ENCODE data around the gene TSPAN31. TPM values are rescaled to one million over a fixed set of nuclear protein-coding genes. Genes with fewer than 3 reads are reported as not detected.

The TSPAN31 gene
- total and polyA plus RNA-seq, 2 experiments from 2014 or later, result 15.5 to 15.6 TPM

DNA sequence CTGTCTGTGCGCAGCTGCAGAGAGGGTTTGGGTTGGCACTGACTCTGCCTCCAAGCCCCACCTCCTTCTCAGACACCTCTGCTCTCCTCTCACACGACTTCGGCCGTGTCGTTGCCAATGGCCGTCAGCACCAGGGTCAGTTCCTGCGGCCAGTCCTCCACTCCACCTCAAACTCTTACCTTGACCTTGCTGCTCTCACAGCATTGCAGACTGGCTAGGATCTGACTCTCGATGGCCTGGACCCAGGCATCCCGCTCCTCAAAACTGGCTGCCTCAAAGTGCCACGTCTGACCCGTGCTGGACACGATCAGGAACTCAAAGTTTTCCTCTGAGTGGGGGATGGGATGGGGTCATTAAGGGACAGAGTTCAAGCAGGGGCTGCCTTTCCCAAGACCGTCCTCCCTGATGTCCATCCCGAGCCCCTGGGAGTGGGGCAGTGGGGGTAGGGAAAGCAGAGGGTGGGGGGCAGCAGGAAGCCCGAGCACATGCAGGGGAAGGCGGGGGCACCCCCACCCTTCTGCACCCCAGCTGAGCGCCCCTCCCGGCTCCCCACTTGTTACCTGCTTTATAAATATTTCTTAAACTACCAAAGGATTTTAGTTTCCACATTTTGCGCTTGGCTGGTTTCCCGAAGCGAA, 17.0 kb upstream of the TSPAN31 start:
- Histone ChIP-seq H4K20me1 (replicated peaks; ENCODE audit: insufficient read depth) (no peaks in the 10 kb centered on the region; the same call in 1 of the 2 replicates), H3K4me1 (ENCODE audit: insufficient read depth) (no peaks in the 10 kb centered on the region), H3K4me2 (peak overlapping the region; percentile 88; the same call in 1 of the 2 replicates), H3K27ac (ENCODE audit: low read depth) (no peak overlapping the region), H3K4me3 (peak overlapping the region; percentile 71), H2AFZ (no peak overlapping the region), H3K27me3 (ENCODE audit: insufficient read depth) (peaks cover 98% of the 10 kb centered on the region), H3K79me2 (replicated peaks; ENCODE audit: insufficient read depth) (no peaks in the 10 kb centered on the region), H3K9me2 (ENCODE audit: insufficient read depth) (no peaks in the 10 kb centered on the region), H3F3A (replicated peaks; ENCODE audit: low read depth) (no peaks in the 10 kb centered on the region), H3K36me3 (ENCODE audit: insufficient read depth) (no peaks in the 10 kb centered on the region)
- TF ChIP-seq EZH2phosphoT487 (IDR thresholded peaks at IDR 0.05; ENCODE audit: unreplicated experiment), result no peak
- TF ChIP-seq REST (IDR thresholded peaks at IDR 0.05; ENCODE audit: unreplicated experiment), result peak; percentile 83
- peak; percentile 68 for ATAC-seq
- peak; percentile 82 for DNase-seq (ENCODE audit: low spot score)
- Mint-ChIP-seq H3K36me3 (ENCODE audit: low read depth) (no peaks in the 10 kb centered on the region; the same call in 2 of the 3 replicates), H3K27ac (no peak overlapping the region), H3K4me3 (peak overlapping the region; percentile 89), H3K27me3 (ENCODE audit: insufficient read depth, low read depth, poor library complexity) (peaks cover 95% of the 10 kb centered on the region), H3K9me3 (no peaks in the 10 kb centered on the region), H3K4me1 (peaks cover 15% of the 10 kb centered on the region)

DNA sequence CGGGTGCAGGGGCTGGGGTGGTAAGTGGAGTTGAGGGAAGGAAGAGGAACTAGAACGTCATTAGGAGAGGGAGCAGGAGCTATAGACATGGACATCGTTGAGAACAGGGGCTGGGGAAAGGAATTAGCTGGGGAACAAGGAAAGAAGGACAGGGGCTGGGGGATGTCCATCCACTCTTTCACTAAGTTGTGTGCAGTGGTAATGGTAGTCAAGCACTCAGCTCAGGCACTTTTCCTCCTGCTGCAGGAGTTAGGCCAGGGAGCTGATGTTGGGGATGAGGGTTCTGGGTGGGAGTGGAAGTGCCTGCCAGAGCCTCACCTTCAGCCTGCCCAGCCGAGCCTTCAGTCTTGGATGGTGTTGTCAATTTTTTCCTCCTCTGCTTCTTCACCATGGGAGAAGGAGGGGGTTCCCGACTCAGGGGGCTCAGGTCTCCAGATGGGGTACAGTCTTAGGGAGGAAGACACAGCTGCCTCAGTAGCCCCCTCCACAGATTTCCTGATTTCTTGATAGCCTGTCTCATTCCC, 15.5 kb upstream of the TSPAN31 start:
- Histone ChIP-seq H3K4me3 (no peak overlapping the region), H3K4me2 (no peak overlapping the region), H2AFZ (no peak overlapping the region), H3K27ac (ENCODE audit: low read depth) (no peak overlapping the region), H3K27me3 (ENCODE audit: insufficient read depth) (peaks cover 98% of the 10 kb centered on the region), H3K79me2 (replicated peaks; ENCODE audit: insufficient read depth) (no peaks in the 10 kb centered on the region), H4K20me1 (replicated peaks; ENCODE audit: insufficient read depth) (no peaks in the 10 kb centered on the region; the same call in 1 of the 2 replicates), H3K9me2 (ENCODE audit: insufficient read depth) (no peaks in the 10 kb centered on the region), H3K36me3 (ENCODE audit: insufficient read depth) (no peaks in the 10 kb centered on the region), H3K4me1 (ENCODE audit: insufficient read depth) (no peaks in the 10 kb centered on the region), H3F3A (replicated peaks; ENCODE audit: low read depth) (no peaks in the 10 kb centered on the region)
- peaks cover 96% of the 10 kb centered on the region for H3K27me3 Mint-ChIP-seq (ENCODE audit: insufficient read depth, low read depth, poor library complexity)
- no peak for ATAC-seq
- no peaks in the 10 kb centered on the region; the same call in 2 of the 3 replicates for H3K36me3 Mint-ChIP-seq (ENCODE audit: low read depth)
- H3K9me3 Mint-ChIP-seq, result no peaks in the 10 kb centered on the region; the same call in 2 of the 3 replicates
- peaks cover 12% of the 10 kb centered on the region for H3K4me1 Mint-ChIP-seq
- no peak overlapping the region for H3K27ac Mint-ChIP-seq
- DNase-seq (ENCODE audit: low spot score), result no peak
- H3K4me3 Mint-ChIP-seq, result no peak overlapping the region
- TF ChIP-seq JUNB (IDR thresholded peaks at IDR 0.05; ENCODE audit: unreplicated experiment) (no peak), CTCF (conservative IDR thresholded peaks at IDR 0.05; ENCODE audit: low read depth in 2 of 2) (no peak), NANOG (IDR thresholded peaks at IDR 0.05; ENCODE audit: borderline replicate concordance) (no peak), STAT1 (IDR thresholded peaks at IDR 0.05; ENCODE audit: unreplicated experiment) (no peak), ZNF114 (CRISPR knock-in tag; IDR thresholded peaks at IDR 0.05) (no peak), ZNF331 (CRISPR knock-in tag; IDR thresholded peaks at IDR 0.05; ENCODE audit: low read depth) (no peak), EZH2 (IDR thresholded peaks at IDR 0.05; ENCODE audit: low read depth, unreplicated experiment) (no peak), REST (IDR thresholded peaks at IDR 0.05; ENCODE audit: unreplicated experiment) (no peak), CREB1 (CRISPR knock-in tag; IDR thresholded peaks at IDR 0.05; ENCODE audit: low read depth) (no peak)
- TF ChIP-seq, protein P1, sequence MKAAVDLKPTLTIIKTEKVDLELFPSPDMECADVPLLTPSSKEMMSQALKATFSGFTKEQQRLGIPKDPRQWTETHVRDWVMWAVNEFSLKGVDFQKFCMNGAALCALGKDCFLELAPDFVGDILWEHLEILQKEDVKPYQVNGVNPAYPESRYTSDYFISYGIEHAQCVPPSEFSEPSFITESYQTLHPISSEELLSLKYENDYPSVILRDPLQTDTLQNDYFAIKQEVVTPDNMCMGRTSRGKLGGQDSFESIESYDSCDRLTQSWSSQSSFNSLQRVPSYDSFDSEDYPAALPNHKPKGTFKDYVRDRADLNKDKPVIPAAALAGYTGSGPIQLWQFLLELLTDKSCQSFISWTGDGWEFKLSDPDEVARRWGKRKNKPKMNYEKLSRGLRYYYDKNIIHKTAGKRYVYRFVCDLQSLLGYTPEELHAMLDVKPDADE (IDR thresholded peaks at IDR 0.05), result no peak

Data from GM23338 (cell line).